Activated naive CD8-positive, alpha-beta T cell treated with anti-CD3 and anti-CD28 coated beads, Interleukin-2, amount 10 ng/mL, durations not matched to agents 7 days and 5 days (primary cell): ENCODE measurements around the gene SMC2. TPM values are rescaled to one million over a fixed set of nuclear protein-coding genes. Genes with fewer than 3 reads are reported as not detected.

Source experiments
- ATAC-seq: fragments of 150-1000 bp; cut with Tn5 transposase; one replicate; pipeline ENCODE4 v1.10.0; 2021; ENCODE audit warnings: low read depth, moderate library complexity
- POLR2A ChIA-PET: fragments of 350-600 bp; sonication (Branson Sonifier 250); formaldehyde crosslinking; loops from one replicate; lab custom pipeline; 2021; ENCODE audit warnings: antibody characterized with exemption; lab: Charles Lee
- DNase-seq: peaks from one replicate; pipeline ENCODE4 v3.0.0; 2021
- H3K27ac Mint-ChIP-seq: one replicate; pipeline ENCODE4 v1.8.0; 2022; ENCODE audit warnings: mild to moderate bottlenecking, mixed read lengths
- H3K27me3 Mint-ChIP-seq: one replicate; pipeline ENCODE4 v1.8.0; 2022; ENCODE audit warnings: mild to moderate bottlenecking, moderate library complexity, mixed read lengths
- H3K36me3 Mint-ChIP-seq: one replicate; pipeline ENCODE4 v1.8.0; 2021; ENCODE audit warnings: mild to moderate bottlenecking, mixed read lengths
- H3K4me1 Mint-ChIP-seq: one replicate; pipeline ENCODE4 v1.8.0; 2021; ENCODE audit warnings: mixed read lengths
- H3K4me3 Mint-ChIP-seq: one replicate; pipeline ENCODE4 v1.8.0; 2022; ENCODE audit warnings: mild to moderate bottlenecking, moderate library complexity, mixed read lengths
- H3K9me3 Mint-ChIP-seq: one replicate; pipeline ENCODE4 v1.8.0; 2021; ENCODE audit warnings: mixed read lengths
- total RNA-seq, 2 experiments: library from RNA; stranded (reverse); gene quantifications; one replicate each; pipeline ENCODE4 v1.2.3, GENCODE V29; 2021

SMC2 gene
- total RNA-seq, 2 experiments from 2014 or later, result 48.0 to 50.3 TPM

- POLR2A ChIA-PET, result no interaction called here
- Mint-ChIP-seq H3K4me3 (no peak overlapping the region), H3K4me1 (peaks cover 14% of the 10 kb centered on the region), H3K27me3 (peaks cover 7% of the 10 kb centered on the region), H3K36me3 (peaks cover 6% of the 10 kb centered on the region), H3K9me3 (peaks cover 4% of the 10 kb centered on the region), H3K27ac (no peak overlapping the region)
- no peak for ATAC-seq
- no peak for DNase-seq
Measured at GRCh38 chr9:104088416-104088815, 5.7 kb upstream of the SMC2 start.

GRCh38 chr9:104090578-104090977 is 3.5 kb upstream of the SMC2 start:
- Mint-ChIP-seq H3K4me1 (peaks cover 20% of the 10 kb centered on the region), H3K27me3 (peaks cover 7% of the 10 kb centered on the region), H3K36me3 (peaks cover 6% of the 10 kb centered on the region), H3K9me3 (peaks cover 3% of the 10 kb centered on the region), H3K27ac (no peak overlapping the region), H3K4me3 (no peak overlapping the region)
- POLR2A ChIA-PET, result no interaction called here
- ATAC-seq, result no peak
- DNase-seq, result no peak

- no peak for ATAC-seq
- peaks cover 7% of the 10 kb centered on the region for H3K27me3 Mint-ChIP-seq
- peaks cover 3% of the 10 kb centered on the region for H3K9me3 Mint-ChIP-seq
- H3K27ac Mint-ChIP-seq, result no peak overlapping the region
- H3K36me3 Mint-ChIP-seq, result peaks cover 6% of the 10 kb centered on the region
- POLR2A ChIA-PET, result no interaction called here
- no peak for DNase-seq
- H3K4me1 Mint-ChIP-seq, result peaks cover 24% of the 10 kb centered on the region
- H3K4me3 Mint-ChIP-seq, result no peak overlapping the region
Measured at GRCh38 chr9:104091116-104091515, 3.0 kb upstream of the SMC2 start.

- H3K9me3 Mint-ChIP-seq, result peaks cover 3% of the 10 kb centered on the region
- peaks cover 30% of the 10 kb centered on the region for H3K4me1 Mint-ChIP-seq
- peak overlapping the region; percentile 98 for H3K4me3 Mint-ChIP-seq
- POLR2A ChIA-PET, result no interaction called here
- H3K36me3 Mint-ChIP-seq, result peaks cover 10% of the 10 kb centered on the region
- peaks cover 7% of the 10 kb centered on the region for H3K27me3 Mint-ChIP-seq
- ATAC-seq (no peak), DNase-seq (no peak)
- H3K27ac Mint-ChIP-seq, result no peak overlapping the region
Measured at GRCh38 chr9:104091708-104092107, 2.4 kb upstream of the SMC2 start.

DNA sequence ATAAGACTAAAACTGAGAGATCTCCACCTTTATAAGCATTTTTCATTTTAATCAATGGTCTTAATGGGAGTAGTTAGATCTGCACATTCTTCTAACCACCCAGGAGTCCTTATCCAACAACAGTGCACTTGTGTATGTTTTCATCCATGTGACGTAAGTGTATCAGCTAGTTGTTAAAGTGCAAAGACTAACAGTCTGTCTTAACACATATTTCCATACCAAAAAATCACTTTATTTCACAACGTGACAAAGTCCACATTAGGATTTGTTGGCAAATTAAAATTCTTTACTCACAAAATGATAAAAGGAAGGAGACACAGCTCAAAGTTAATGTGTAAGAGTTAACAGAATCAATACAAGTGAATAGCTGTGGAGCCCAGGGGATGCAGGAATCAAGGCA is 1.9 kb upstream of the SMC2 start:
- Mint-ChIP-seq H3K4me3 (peak overlapping the region; percentile 98), H3K27ac (no peak overlapping the region), H3K36me3 (peaks cover 12% of the 10 kb centered on the region), H3K4me1 (peaks cover 33% of the 10 kb centered on the region), H3K9me3 (peaks cover 3% of the 10 kb centered on the region), H3K27me3 (peaks cover 7% of the 10 kb centered on the region)
- DNase-seq (no peak), ATAC-seq (no peak)
- POLR2A ChIA-PET, result no interaction called here

DNA sequence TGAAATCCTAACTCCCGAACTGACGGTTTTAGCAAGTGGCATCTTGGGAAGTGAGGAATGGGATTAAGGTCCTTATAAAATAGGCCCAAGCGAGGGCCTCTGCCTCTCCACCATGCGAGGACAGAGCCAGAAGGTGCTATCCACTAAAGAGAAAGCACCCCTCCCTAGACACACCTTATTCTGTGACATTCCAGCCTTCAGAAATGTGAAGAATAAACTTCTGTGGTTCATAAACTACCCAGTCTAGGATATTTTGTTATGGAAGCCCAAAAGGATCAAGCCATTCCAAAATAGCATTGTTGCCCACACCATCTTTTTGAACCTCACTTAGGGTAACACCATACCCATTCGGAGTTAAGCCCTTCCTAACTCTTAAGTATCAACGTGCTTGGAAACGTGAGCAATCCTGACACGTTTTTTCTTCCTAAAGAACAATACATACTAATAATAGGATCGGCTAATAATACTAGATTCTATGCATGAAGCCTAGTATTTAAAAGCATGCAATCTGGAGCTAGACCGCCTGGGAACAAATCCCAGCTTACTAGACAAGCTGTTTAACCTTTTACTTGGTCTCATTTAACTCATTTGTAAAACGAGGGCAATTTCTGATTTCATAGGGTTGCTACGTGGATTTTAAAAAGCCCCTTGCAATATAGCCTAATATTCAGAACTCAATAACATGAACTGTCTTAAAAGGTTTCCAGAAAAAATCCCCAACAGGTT is 1.1 kb upstream of the SMC2 start:
- Mint-ChIP-seq H3K27ac (peak overlapping the region; percentile 99), H3K4me1 (peaks cover 36% of the 10 kb centered on the region), H3K36me3 (peaks cover 16% of the 10 kb centered on the region), H3K4me3 (peak overlapping the region; percentile 98), H3K27me3 (peaks cover 7% of the 10 kb centered on the region), H3K9me3 (peaks cover 3% of the 10 kb centered on the region)
- ATAC-seq (no peak), DNase-seq (no peak)
- POLR2A ChIA-PET, result interaction anchor here (1.2 to 2.4 kb wide), 5 partner anchors 9 to 655 kb away, joined by 4 to 28 read pairs (median 7); partner anchors contain the start of gene NIPSNAP3A

DNA sequence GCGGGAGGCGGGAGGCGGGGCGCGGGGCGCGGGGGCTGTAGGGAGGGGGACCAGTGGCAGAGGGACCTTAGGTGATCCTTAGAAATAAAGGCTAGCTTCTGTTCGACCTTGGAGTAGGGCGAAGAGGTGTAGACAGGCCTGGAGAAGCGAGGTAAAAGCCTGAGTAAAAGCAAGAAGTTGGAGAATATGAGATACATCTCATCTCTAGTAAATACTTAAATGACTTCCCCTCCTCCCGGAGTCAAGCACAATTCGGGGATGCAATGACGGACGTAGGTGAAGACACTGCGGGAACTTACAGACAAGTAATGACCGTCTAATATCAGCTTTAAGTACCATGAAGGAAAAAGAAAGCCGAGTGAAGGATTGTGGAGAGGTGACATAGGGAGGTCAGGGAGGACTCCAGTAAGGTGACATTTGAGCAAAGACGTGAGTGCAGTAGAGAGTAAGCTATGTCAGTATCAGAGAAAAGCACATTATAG is 466 bp downstream of the SMC2 start:
- no peaks in the 10 kb centered on the region for H3K9me3 Mint-ChIP-seq
- POLR2A ChIA-PET, result interaction anchor here (0.6 to 2.4 kb wide), 7 partner anchors 8 to 653 kb away, joined by 3 to 28 read pairs (median 6); partner anchors contain the start of gene NIPSNAP3A

DNA sequence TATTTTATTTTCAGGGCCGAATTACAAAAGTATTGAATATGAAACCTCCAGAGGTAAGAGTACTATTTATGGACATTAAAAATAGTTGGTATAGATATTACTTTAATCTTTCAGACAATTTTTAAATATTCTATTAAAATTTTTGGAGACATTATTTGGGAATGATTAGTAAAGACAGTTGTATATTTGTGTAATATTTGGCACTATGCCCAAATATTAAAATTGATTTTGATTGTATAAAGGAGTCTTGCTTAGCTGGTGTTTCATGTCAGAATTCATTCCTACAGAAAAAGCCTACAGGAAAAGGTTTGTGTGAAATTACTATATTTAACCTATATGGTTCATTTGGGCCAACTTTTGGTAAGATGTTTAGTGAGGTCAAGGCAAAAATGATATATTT is 5.5 kb downstream of the SMC2 start:
- POLR2A ChIA-PET, result no interaction called here
- H3K4me3 Mint-ChIP-seq, result no peak overlapping the region
- ATAC-seq, result no peak
- H3K9me3 Mint-ChIP-seq, result no peaks in the 10 kb centered on the region
- no peak overlapping the region for H3K27ac Mint-ChIP-seq
- peaks cover 37% of the 10 kb centered on the region for H3K36me3 Mint-ChIP-seq
- H3K27me3 Mint-ChIP-seq, result no peaks in the 10 kb centered on the region
- DNase-seq, result no peak
- peaks cover 22% of the 10 kb centered on the region for H3K4me1 Mint-ChIP-seq

More for the DNA sequence above, 466 bp downstream of the SMC2 start:
- Mint-ChIP-seq H3K4me3 (peak overlapping the region; percentile 98), H3K27ac (peak overlapping the region; percentile 99), H3K36me3 (peaks cover 14% of the 10 kb centered on the region), H3K27me3 (no peaks in the 10 kb centered on the region), H3K4me1 (peaks cover 36% of the 10 kb centered on the region)
- ATAC-seq, result no peak
- DNase-seq, result no peak

- DNase-seq, result no peak
- H3K4me3 Mint-ChIP-seq, result no peak overlapping the region
Measured at GRCh38 chr9:104104360-104104759, 10.3 kb downstream of the SMC2 start.

GRCh38 chr9:104107799-104108198 is 13.7 kb downstream of the SMC2 start:
- DNase-seq (no peak), ATAC-seq (no peak)
- Mint-ChIP-seq H3K4me3 (no peak overlapping the region), H3K9me3 (no peaks in the 10 kb centered on the region), H3K27ac (no peak overlapping the region), H3K4me1 (no peaks in the 10 kb centered on the region), H3K36me3 (peaks cover 31% of the 10 kb centered on the region), H3K27me3 (no peaks in the 10 kb centered on the region)
- POLR2A ChIA-PET, result interaction anchor here (1.4 kb wide), 1 partner anchor 13 kb away, joined by 3 read pairs; no protein-coding TSS in a partner anchor

More at GRCh38 chr9:104104360-104104759, 10.3 kb downstream of the SMC2 start:
- H3K36me3 Mint-ChIP-seq, result peaks cover 41% of the 10 kb centered on the region
- H3K4me1 Mint-ChIP-seq, result no peaks in the 10 kb centered on the region
- H3K27ac Mint-ChIP-seq, result no peak overlapping the region
- H3K27me3 Mint-ChIP-seq, result no peaks in the 10 kb centered on the region
- ATAC-seq, result no peak
- POLR2A ChIA-PET, result interaction anchor here (1.9 kb wide), 1 partner anchor 10 kb away, joined by 7 read pairs; the partner anchor contains the start of gene SMC2
- no peaks in the 10 kb centered on the region for H3K9me3 Mint-ChIP-seq

GRCh38 chr9:104108315-104108714 is 14.2 kb downstream of the SMC2 start:
- H3K9me3 Mint-ChIP-seq, result no peaks in the 10 kb centered on the region
- H3K4me1 Mint-ChIP-seq, result no peaks in the 10 kb centered on the region
- no peak overlapping the region for H3K27ac Mint-ChIP-seq
- DNase-seq, result no peak
- ATAC-seq, result no peak
- POLR2A ChIA-PET, result interaction anchor here (1.4 kb wide), 1 partner anchor 14 kb away, joined by 3 read pairs; no protein-coding TSS in a partner anchor
- H3K4me3 Mint-ChIP-seq, result no peak overlapping the region
- H3K27me3 Mint-ChIP-seq, result no peaks in the 10 kb centered on the region
- peaks cover 28% of the 10 kb centered on the region for H3K36me3 Mint-ChIP-seq

DNA sequence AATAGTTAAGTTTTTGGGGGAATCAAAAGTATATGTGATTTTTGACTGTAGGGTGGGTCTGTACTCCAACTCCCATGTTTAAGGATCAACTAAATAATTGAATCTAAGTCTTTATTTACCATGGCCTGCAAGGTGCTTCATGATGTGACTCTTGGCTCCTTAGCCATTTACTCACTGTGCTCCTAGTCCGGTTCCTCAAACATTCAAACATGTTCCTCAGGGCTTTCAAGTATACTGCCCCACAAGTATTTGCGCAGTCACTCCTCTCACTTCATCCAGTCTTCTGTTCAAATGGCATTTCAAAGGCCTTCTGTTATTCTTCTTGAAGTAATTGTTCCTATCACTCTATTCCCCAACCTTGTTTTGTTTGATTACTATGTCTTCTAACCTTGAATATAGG is 16.4 kb downstream of the SMC2 start:
- ATAC-seq (no peak), DNase-seq (no peak)
- POLR2A ChIA-PET, result no interaction called here
- no peaks in the 10 kb centered on the region for H3K4me1 Mint-ChIP-seq
- no peak overlapping the region for H3K4me3 Mint-ChIP-seq
- H3K27ac Mint-ChIP-seq, result no peak overlapping the region
- no peaks in the 10 kb centered on the region for H3K27me3 Mint-ChIP-seq
- H3K36me3 Mint-ChIP-seq, result peaks cover 15% of the 10 kb centered on the region
- no peaks in the 10 kb centered on the region for H3K9me3 Mint-ChIP-seq

GRCh38 chr9:104118916-104119315 is 24.8 kb downstream of the SMC2 start:
- no peaks in the 10 kb centered on the region for H3K4me1 Mint-ChIP-seq
- no peak overlapping the region for H3K27ac Mint-ChIP-seq
- ATAC-seq (no peak), DNase-seq (no peak)
- peaks cover 27% of the 10 kb centered on the region for H3K36me3 Mint-ChIP-seq
- no peaks in the 10 kb centered on the region for H3K27me3 Mint-ChIP-seq
- H3K4me3 Mint-ChIP-seq, result no peak overlapping the region
- H3K9me3 Mint-ChIP-seq, result no peaks in the 10 kb centered on the region
- POLR2A ChIA-PET, result no interaction called here

DNA sequence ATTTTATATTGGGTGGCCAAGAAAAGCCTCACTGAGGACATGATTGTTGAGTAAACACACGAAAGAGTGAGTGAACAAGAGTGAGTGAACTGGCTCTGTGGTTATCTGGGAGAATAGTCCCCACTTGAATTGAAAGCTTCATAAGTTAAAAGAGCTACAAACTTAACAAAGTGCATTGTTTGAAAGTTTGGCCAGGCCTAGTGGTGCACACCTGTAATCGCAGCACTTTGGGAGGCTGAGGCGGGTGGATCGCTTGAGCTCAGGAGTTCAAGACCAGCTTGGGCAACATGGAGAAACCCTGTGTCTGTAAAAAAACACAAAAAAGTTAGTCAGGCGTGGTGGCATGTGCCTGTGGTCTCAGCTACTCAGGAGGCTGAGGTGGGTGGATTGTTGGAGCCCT is 26.9 kb downstream of the SMC2 start:
- Mint-ChIP-seq H3K36me3 (peaks cover 34% of the 10 kb centered on the region), H3K4me3 (no peak overlapping the region), H3K27ac (peak overlapping the region; percentile 5), H3K9me3 (no peaks in the 10 kb centered on the region), H3K4me1 (no peaks in the 10 kb centered on the region), H3K27me3 (no peaks in the 10 kb centered on the region)
- POLR2A ChIA-PET, result interaction anchor here (2.1 kb wide), 1 partner anchor 27 kb away, joined by 6 read pairs; the partner anchor contains the start of gene SMC2
- DNase-seq (no peak), ATAC-seq (no peak)
